Ascending aorta (tissue), 2 donors: Measurements from ENCODE around the gene ELMO1. TPM values are rescaled to one million over a fixed set of nuclear protein-coding genes. Genes with fewer than 3 reads are reported as not detected.

Experiments used
- DNase-seq, 2 donors: peaks; one replicate each; pipeline ENCODE4 v3.0.0-alpha.2; 2019; ENCODE audit warnings: low spot score in 2 of 2
- H3K27ac ChIP-seq, 2 donors: fragments of 200-600 bp; sonication (generic); one replicate each; pipeline ENCODE4 v1.5.1; 2016 to 2017; ENCODE audit warnings: mild to moderate bottlenecking in 1 of 2
- H3K27me3 ChIP-seq: fragments of 200-600 bp; sonication (generic); one replicate; pipeline ENCODE4 v1.5.1; 2017
- H3K36me3 ChIP-seq, 2 donors: fragments of 200-600 bp; sonication (generic); one replicate each; pipeline ENCODE4 v1.5.1; 2016
- H3K4me1 ChIP-seq, 2 donors: fragments of 200-600 bp; sonication (generic); one replicate each; pipeline ENCODE4 v1.5.1; 2016 to 2017; ENCODE audit warnings: mild to moderate bottlenecking in 1 of 2
- H3K4me3 ChIP-seq, 2 donors: fragments of 200-600 bp; sonication (generic); one replicate each; pipeline ENCODE4 v1.5.1; 2016 to 2017; ENCODE audit warnings: mild to moderate bottlenecking in 1 of 2
- H3K9me3 ChIP-seq, 2 donors: fragments of 200-600 bp; sonication (generic); one replicate each; pipeline ENCODE4 v1.5.1; 2016
- CTCF ChIP-seq, 3 experiments: fragments of 200-600 bp in 2 of 3; fragments of 450-650 bp in 1 of 3; sonication (generic) in 2 of 3; IDR thresholded peaks; one replicate each; pipeline ENCODE4 v1.5.1; 2016 to 2019; ENCODE audit warnings: antibody characterized with exemption in 3 of 3, mild to moderate bottlenecking in 1 of 3, moderate library complexity in 1 of 3
- intact Hi-C: fragments of 100-400 bp; cut with DNase I; formaldehyde crosslinking; loops from one replicate; pipeline ENCODE4 v1.15.1; 2023
- total RNA-seq: library from RNA; depleted of rRNA; stranded (reverse); fragments of >200 nt; gene quantifications from one replicate; pipeline ENCODE4 v1.1.0, GENCODE V29; 2016

ELMO1 gene
- total RNA-seq, 1 donor from 2014 or later: 40.8 TPM

- Histone ChIP-seq H3K9me3 (no peaks in the 10 kb centered on the region), H3K4me3 (no peak overlapping the region), H3K36me3 (no peaks in the 10 kb centered on the region), H3K27me3 (no peaks in the 10 kb centered on the region), H3K27ac (no peak overlapping the region), H3K4me1 (no peaks in the 10 kb centered on the region)
- no peak for DNase-seq
- intact Hi-C loops: no loop called here
- no peak for TF ChIP-seq CTCF (IDR thresholded peaks at IDR 0.05)
Measured at GRCh38 chr7:36910401-36910800, 538.3 kb downstream of the ELMO1 start.

GRCh38 chr7:36906956-36907635 lies 541.6 kb downstream of the ELMO1 start:
- no peaks in the 10 kb centered on the region for H3K4me1 ChIP-seq
- H3K27me3 ChIP-seq: no peaks in the 10 kb centered on the region
- intact Hi-C loops: no loop called here
- H3K36me3 ChIP-seq: no peaks in the 10 kb centered on the region
- H3K9me3 ChIP-seq: no peaks in the 10 kb centered on the region
- TF ChIP-seq CTCF (IDR thresholded peaks at IDR 0.05): no peak
- H3K4me3 ChIP-seq: no peak overlapping the region
- no peak overlapping the region for H3K27ac ChIP-seq
- DNase-seq: no peak

GRCh38 chr7:36906448-36906847 lies 542.2 kb downstream of the ELMO1 start:
- TF ChIP-seq CTCF (IDR thresholded peaks at IDR 0.05): no peak
- no peak overlapping the region for H3K4me3 ChIP-seq
- no peaks in the 10 kb centered on the region for H3K4me1 ChIP-seq
- no peak overlapping the region for H3K27ac ChIP-seq
- no peaks in the 10 kb centered on the region for H3K27me3 ChIP-seq
- intact Hi-C loops: no loop called here
- no peaks in the 10 kb centered on the region for H3K9me3 ChIP-seq
- DNase-seq: no peak
- H3K36me3 ChIP-seq: no peaks in the 10 kb centered on the region

GRCh38 chr7:36905841-36906240 lies 542.8 kb downstream of the ELMO1 start:
- H3K27ac ChIP-seq: no peak overlapping the region
- H3K4me3 ChIP-seq: no peak overlapping the region
- no peak for TF ChIP-seq CTCF (IDR thresholded peaks at IDR 0.05)
- no peaks in the 10 kb centered on the region for H3K36me3 ChIP-seq
- intact Hi-C loops: no loop called here
- H3K4me1 ChIP-seq: no peaks in the 10 kb centered on the region
- no peaks in the 10 kb centered on the region for H3K27me3 ChIP-seq
- no peak for DNase-seq
- H3K9me3 ChIP-seq: no peaks in the 10 kb centered on the region

- H3K36me3 ChIP-seq: no peaks in the 10 kb centered on the region
- H3K27ac ChIP-seq: no peak overlapping the region
- intact Hi-C loops: no loop called here
- DNase-seq: no peak
- no peak for TF ChIP-seq CTCF (IDR thresholded peaks at IDR 0.05)
- no peaks in the 10 kb centered on the region for H3K4me1 ChIP-seq
- H3K9me3 ChIP-seq: no peaks in the 10 kb centered on the region
- no peak overlapping the region for H3K4me3 ChIP-seq
- no peaks in the 10 kb centered on the region for H3K27me3 ChIP-seq
Measured at GRCh38 chr7:36904802-36905201, 543.9 kb downstream of the ELMO1 start.

- H3K4me1 ChIP-seq: no peaks in the 10 kb centered on the region
- intact Hi-C loops: no loop called here
- no peak for DNase-seq
- H3K27ac ChIP-seq: no peak overlapping the region
- TF ChIP-seq CTCF (IDR thresholded peaks at IDR 0.05): no peak
- no peaks in the 10 kb centered on the region for H3K9me3 ChIP-seq
- no peaks in the 10 kb centered on the region for H3K36me3 ChIP-seq
- H3K27me3 ChIP-seq: no peaks in the 10 kb centered on the region
- H3K4me3 ChIP-seq: no peak overlapping the region
Measured at GRCh38 chr7:36904101-36904500, 544.6 kb downstream of the ELMO1 start.
